HL-60 (cell line): ENCODE data around the gene ELFN2.

Experiments used
- DNase-seq, 2 experiments: peaks; one replicate each; pipeline ENCODE4 v3.0.0-alpha.2; 2010 to 2020; ENCODE audit warnings: low read depth in 1 of 2, low spot score in 1 of 2
- H3K27ac ChIP-seq: fragments of 250-450 bp; sonication (Bioruptor Pico); replicated peaks from 2 replicates; pipeline ENCODE4 v1.5.1; 2020; ENCODE audit warnings: mild to moderate bottlenecking, moderate library complexity
- H3K27me3 ChIP-seq: fragments of 250-450 bp; sonication (Bioruptor Pico); 2 replicates; pipeline ENCODE4 v1.5.1; 2021; ENCODE audit warnings: mild to moderate bottlenecking, moderate library complexity; ENCODE audit not compliant: insufficient read depth, poor library complexity, severe bottlenecking
- H3K4me3 ChIP-seq: replicated peaks from 2 replicates; pipeline ENCODE4 v1.5.1; 2011; ENCODE audit warnings: mild to moderate bottlenecking, control low read depth, low read length; ENCODE audit not compliant: insufficient read depth
- CTCF ChIP-seq: IDR thresholded peaks from one replicate; pipeline ENCODE4 v1.5.1; 2011; ENCODE audit warnings: low read length, control low read depth, inconsistent platforms; ENCODE audit not compliant: insufficient read depth
- GABPA ChIP-seq: IDR thresholded peaks from 2 replicates; pipeline ENCODE4 v1.6.1; 2012; ENCODE audit warnings: low read depth
- POLR2AphosphoS5 ChIP-seq: IDR thresholded peaks from 2 replicates; pipeline ENCODE4 v1.6.1; 2012; ENCODE audit warnings: low read depth
- REST ChIP-seq: IDR thresholded peaks from 2 replicates; pipeline ENCODE4 v1.6.1; 2012; ENCODE audit warnings: low read depth; ENCODE audit not compliant: insufficient replicate concordance
- SPI1 ChIP-seq: IDR thresholded peaks from 2 replicates; pipeline ENCODE4 v1.6.1; 2012; ENCODE audit warnings: low read depth, mild to moderate bottlenecking, borderline replicate concordance

Gene ELFN2

GRCh38 chr22:37455896-37456295 is 28.6 kb upstream of the ELFN2 start:
- DNase-seq: no peak
- Histone ChIP-seq H3K4me3 (no peak overlapping the region), H3K27me3 (no peaks in the 10 kb centered on the region), H3K27ac (no peak overlapping the region)
- TF ChIP-seq POLR2AphosphoS5 (no peak), SPI1 (no peak), CTCF (no peak), REST (no peak), GABPA (no peak)

GRCh38 chr22:37454857-37455686 is 27.8 kb upstream of the ELFN2 start:
- Histone ChIP-seq H3K4me3 (no peak overlapping the region), H3K27ac (no peak overlapping the region), H3K27me3 (no peaks in the 10 kb centered on the region)
- TF ChIP-seq GABPA: no peak
- TF ChIP-seq POLR2AphosphoS5: no peak
- TF ChIP-seq CTCF: no peak
- TF ChIP-seq REST: no peak
- TF ChIP-seq SPI1: no peak
- no peak for DNase-seq

- no peak overlapping the region for H3K27ac ChIP-seq
Measured at GRCh38 chr22:37453696-37454095, 26.4 kb upstream of the ELFN2 start.

More at GRCh38 chr22:37453696-37454095, 26.4 kb upstream of the ELFN2 start:
- Histone ChIP-seq H3K4me3 (no peak overlapping the region), H3K27me3 (no peaks in the 10 kb centered on the region)
- no peak for TF ChIP-seq CTCF
- no peak for TF ChIP-seq REST
- no peak for TF ChIP-seq SPI1
- TF ChIP-seq GABPA: no peak
- DNase-seq: no peak
